Activated T-helper 1 cell treated with Interleukin-2 at 50 U/mL for 16 hours (primary cell): ENCODE measurements around the gene CEMIP.

ENCODE experiments used
- DNase-seq: peaks from one replicate; pipeline ENCODE4 v3.0.0-alpha.2; 2020; ENCODE audit warnings: low read depth

The CEMIP gene

DNA sequence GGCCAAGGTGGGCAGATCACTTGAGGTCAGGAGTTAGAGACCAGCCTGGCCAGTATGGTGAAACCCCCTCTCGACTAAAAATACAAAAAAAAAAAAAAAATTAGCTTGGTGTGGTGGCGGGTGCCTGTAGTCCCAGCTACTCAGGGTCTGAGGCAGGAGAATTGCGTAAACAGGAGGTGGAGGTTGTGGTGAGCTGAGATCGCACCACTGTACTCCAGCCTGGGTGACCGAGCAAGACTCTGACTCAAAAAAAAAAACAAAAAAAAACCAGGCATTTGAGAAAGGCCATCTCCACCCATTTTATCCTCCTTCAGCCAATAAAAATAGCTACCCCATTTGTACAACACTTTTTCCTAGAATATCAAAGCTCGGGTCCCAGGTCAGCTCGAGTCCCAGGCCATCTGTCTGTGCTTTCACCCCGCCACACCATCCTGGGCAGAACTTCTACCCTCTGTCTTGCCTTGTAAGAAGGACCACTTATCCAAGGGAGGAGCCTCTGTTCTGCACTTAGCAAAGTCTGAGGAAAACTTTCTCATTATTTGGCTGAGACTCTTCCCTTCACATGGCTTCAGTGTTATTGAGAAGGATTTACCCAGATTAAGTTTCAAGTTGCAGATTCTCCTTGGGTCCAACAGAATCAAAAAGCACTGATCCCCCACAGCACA is 111.3 kb downstream of the CEMIP start:
- DNase-seq, result no peak

DNA sequence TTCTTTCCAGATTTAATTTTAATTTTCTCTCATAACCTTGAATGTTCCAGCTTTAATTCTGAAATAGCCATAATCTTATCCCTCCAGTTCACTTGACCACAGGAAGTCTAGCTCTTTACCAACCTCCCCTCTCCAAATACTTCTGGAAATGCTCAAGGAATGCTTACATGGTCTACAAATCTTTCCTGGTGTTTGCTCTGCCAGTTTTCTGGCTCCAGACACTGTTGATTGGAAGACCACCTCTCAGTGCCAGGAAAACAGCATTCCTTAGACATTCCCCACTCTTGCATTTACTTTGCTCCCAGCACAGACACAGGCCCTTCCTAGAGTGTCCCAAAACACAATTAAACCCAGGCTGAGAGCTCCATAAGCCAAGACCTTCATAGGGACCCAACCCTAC is 111.8 kb downstream of the CEMIP start:
- no peak for DNase-seq

DNA sequence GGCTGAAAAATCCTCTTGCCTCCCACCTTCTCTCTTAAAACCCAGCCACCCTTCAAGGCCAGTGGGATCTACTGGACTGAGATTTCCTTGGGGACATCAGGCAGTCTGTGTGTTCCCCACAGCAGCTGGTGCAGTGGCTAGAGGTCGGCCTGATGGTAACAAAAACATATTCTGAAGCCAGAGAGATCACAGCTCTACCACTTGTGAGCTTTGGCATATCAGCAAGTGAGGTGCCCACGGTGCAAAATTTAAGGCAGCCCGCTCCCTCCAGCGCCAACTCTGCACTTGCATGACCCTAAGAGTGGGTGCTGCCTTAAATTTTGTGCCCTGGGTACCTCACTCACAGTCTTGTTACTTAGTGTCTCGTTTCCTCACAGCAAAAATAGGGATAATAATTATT is 113.2 kb downstream of the CEMIP start:
- no peak for DNase-seq

DNA sequence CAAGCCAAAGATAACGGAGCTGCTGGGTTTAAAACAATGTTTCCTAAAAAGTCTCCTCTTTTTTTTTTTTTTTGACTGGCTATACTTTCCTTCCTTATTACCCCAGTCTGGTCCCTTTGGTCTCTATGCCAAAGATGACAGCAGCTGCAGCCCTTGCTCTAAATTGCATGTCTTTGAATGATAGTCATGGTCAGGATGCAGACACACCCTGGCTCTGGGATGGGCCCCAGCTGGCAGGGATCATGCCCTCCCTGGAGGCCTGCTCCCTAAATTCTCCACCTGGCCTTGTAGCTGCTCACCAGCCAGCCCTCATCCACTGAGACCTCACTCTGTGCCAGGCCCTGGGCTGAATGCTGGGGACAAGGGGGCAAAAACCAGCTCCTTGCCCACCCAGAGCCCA is 114.6 kb downstream of the CEMIP start:
- no peak for DNase-seq

DNA sequence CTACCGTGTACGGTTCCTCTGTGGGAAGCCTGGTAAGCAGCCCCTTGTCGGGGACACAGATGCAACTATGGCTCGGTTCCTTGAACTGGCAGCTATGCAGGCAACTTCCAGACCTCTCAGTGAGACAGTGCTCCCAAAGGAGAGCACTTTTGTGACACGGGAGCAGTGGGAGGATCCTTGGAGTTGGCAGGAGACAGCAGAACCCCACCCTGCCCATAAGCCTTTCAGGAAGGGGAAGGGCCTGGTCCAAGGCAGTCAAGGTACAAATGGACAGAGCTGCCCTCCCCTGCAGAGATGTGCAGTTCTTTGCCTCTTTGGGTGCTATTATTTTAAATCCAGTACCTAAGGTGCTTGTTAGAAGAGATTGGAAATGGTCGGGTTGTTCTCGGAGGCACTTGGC is 115.9 kb downstream of the CEMIP start:
- DNase-seq, result no peak

DNA sequence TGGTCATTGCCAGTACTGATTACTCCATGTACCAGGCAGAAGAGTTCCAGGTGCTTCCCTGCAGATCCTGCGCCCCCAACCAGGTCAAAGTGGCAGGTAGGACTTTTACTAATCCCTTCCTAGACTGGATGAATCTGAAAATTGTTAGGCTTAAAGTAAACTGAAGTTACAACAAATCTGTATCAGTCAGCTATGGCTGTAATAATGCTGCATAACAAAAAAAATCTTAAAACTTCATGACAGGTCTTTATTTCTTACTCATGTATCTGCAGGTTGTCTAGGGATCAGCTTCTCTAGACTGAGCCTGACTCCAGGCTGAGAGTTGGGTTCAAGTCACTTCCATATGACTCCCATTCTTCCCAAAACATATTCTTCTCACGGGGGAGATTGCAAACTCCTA is 116.8 kb downstream of the CEMIP start:
- DNase-seq, result no peak

DNA sequence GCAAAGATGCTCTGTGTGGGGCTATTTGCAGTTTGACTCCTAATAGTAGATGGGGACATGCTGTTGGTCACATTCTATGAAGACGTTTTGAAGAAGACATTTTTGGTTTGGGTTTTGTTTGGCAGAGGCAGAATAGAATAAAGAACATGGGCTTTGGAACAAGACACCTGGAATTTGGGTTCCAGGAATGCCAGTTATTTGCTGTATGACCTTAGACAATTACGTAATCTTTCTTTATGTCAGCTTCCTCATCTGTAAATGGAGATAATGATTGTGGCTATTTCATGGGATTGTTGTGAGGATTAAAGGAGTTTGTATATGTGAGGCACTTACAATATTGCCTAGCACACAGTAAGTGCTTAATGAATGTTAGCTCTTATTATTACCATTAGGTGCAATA is 118.9 kb downstream of the CEMIP start:
- no peak for DNase-seq

DNA sequence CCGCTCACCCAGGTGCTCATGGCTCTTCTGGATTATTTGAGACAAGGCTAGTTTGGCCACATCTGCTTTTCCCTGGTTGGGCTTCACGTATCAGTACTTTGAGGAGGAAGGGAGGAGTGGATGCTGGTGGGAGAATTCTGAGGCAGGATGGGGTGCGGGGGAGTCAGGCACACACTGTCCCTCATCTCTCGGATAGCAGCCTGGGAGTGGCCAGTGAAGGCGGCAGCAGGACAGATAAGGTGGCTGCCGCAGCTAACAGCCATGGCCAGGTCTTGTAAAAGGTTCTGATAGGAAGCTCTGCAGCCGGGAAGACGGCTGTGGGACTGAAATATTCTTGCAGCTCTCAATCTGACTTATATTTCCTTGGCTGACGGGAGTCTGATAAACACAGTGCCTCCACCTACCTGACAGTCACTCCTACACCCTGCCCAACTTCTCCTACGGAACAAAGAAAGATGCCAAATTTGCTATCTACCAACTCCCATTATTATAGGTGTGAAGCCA is 123.2 kb downstream of the CEMIP start:
- DNase-seq, result no peak

DNA sequence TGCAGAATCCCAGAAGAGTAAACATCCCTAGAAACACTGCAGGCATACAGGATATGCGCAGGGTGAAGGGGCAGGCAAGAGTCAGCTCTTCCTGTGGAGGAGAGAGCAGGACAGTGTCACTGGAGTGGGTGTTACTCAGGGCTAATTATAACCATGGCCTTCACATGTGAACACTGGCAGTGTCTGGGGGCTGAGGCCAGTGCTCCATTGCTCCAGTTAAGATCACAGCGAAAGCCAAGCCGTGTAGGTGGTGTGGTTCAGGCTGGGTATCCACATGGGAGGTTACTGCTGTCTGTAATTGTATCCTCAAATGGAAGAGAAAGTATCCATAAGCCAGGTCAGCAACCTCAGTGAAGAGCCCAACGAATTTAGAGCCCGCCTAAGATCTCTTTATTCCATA is 125.8 kb downstream of the CEMIP start:
- DNase-seq, result no peak

DNA sequence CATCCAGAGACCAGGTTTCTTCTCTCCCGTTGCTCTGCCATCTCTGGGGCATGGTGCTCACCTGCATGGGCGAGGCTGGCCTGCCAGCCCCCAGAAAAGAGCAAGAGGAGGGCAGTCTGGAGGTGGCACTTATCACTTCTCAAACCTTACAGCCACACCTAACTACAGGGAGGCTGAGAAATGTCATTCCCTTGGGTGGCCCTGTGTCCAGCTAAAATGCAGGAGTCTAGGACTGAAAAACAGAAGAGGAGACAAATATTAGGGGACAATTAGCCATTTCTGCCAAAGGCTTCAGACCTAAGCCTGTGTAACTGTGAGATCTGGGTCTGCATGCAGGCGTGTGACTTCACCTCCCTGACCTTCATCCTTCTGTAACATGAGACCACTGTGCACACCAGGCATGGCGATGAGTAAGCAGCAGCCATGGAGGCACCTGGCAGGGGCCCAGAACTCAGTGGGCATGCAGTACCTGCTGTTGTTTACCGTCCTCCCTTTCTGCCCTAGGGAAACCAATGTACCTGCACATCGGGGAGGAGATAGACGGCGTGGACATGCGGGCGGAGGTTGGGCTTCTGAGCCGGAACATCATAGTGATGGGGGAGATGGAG is 127.1 kb downstream of the CEMIP start:
- no peak for DNase-seq

DNA sequence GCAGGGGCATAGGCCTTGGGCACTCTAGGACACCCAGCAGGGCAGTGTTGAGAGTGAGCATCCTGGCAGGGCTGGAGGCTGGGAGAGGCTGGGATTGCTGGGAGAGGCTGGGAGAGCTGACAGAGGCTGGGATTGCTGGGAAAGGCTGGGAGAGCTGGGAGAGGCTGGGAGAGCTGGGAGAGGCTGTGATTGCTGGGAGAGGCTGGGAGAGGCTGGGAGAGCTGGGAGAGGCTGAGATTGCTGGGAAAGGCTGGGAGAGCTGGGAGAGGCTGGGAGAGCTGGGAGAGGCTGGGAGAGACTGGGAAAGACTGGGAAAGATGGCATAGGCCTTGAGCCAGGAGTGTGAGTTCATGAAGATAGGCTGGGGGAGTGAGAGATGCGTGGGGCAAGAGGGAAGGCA is 132.7 kb downstream of the CEMIP start:
- DNase-seq, result no peak

DNA sequence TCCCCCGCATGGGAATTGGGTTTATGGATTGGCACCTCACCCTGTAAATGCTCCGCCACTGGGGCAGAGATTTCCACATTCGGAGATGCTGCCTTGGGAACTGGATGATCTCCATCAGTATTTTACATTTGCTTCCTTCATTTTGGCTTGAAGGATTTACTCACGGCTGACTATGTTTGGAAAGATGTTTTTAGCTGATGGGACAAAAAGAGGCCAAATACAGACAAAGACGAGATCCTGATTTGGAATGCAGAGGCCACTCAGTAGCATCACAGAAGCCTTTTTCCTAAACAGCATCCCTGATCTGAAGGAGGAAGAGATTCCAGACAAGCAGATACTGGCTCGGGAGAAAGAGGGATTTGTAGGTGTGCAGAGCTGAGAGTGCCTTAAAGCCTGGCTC is 133.5 kb downstream of the CEMIP start:
- DNase-seq, result no peak

DNA sequence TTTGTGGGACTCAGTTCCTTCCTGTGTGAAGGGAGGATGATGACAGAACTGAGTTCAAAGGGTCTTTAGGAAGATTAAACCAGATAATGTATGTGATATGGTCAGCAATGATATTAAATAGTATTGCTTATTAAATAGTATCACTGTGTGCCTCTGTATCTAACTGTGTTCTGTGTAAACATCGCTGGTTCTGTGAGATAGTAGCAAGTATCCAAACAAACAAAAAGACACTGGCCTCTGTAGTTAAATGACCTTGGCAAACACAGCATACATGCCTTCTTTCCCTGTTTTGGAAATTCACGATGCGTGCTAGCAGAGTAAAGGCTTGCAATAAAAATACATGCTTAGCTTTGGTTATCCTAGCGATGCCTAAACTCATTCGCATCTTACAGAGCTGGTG is 134.4 kb downstream of the CEMIP start:
- no peak for DNase-seq

DNA sequence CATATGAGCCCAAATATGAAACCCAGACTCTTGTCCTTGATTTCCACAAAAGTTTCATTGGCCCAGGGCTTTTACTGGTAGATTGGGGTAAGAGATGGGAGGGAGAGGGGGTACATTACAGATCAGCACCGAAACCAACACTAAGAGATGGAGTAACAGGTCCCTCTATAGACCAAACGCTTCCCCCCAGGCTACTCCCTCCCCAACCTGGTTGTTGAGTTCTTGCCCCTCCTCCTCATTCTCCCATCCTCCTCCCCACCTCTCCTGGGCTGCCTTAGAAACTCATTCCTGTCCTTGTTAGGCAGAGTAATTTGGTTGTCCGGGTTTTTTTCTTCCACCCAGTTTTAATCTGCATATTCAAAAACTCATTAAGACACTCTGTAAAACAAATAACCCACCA is 136.3 kb downstream of the CEMIP start:
- no peak for DNase-seq

DNA sequence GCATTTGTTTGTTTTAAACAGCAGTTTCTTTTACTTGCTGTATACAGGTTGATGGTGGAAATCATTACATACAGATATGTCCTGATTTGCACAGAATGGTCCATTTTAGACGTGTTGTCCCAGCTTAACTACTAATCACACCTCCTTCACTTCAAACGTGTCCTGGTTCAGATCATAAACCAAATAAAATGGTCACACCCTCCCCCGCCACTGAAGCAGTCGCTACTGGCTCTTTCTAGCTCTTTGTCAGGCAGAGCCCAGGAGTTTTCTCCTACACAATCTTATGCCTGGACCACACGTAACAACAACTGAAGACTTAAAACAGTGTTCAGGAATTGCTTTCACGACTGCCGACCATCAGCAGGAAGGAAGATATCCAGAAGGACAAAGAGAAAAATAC is 136.9 kb downstream of the CEMIP start:
- DNase-seq, result no peak

DNA sequence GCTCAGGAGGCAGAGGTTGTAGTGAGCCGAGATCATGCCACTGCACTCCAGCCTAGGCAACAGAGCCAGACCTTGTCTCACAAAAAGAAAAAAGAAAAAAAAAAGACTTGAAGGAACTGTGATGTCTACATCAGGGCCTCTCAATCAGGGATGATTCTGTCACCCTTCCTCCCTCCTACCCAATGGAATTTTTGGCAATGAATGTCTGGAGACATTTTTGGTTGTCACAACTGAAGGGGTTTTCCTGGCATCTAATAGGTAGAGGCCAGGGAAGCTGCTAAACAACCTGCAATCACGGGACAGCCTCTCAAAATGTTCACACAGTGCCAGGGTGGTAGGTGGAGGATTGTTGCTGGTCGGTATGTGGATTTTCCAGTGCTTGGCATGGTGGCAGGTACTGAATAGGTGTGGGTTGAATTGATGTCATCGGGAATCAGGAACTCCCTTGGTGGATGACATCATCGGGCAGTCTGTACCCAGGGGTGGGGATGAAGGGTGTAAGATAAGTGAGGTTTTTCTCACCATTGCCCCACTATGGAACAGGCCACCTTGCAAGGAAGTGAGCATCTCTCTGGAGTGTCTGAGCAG is 139.1 kb downstream of the CEMIP start:
- DNase-seq, result no peak

DNA sequence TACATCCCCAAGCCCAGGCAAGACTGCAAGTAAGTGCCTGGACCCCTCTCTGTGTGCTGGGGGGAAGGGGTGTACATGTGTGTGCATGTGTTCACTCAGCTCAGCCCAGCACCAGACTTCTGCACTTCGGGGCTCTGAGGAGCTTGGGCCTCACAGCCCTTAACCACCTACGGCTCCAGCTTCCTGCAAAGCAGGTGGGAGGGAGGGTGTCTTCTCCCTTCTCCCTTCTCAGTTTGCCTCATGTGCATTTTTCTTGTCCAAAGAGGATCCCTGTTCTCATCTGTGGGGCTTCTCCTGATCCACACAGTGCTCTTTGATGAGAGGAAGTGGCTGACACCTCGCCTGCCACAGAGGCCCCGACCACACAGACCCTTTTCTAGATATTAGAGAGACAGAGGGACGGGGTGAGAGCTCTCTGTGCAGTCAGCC is 141.1 kb downstream of the CEMIP start:
- DNase-seq, result no peak

DNA sequence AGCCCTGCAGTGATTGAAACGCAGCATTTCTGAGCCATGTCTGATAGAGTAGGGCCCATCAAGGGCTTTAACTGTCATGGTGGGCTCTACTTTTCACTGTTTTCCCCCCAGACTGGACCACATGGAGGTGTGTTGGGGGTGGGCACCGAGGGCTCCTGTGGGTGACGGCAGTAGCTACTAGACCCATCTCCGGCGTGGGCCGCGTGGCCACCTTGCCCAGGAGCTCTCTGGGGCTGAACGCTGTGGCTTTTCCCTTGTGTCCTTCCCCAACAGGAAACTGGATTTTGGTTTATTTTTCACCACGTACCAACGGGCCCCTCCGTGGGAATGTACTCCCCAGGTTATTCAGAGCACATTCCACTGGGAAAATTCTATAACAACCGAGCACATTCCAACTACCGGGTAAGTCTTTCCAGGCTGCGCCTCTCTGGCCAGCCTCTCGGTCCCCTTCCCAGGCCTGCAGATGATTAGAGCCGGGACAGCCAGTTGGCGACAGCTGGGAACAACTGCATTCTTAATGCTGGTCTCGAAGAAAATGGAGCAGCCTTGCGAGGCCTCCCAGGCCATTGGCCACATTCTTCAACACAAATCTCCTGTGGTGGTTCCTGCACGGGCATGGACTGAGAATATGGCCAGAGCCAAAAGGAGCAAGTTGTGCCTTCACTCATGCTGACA is 142.7 kb downstream of the CEMIP start:
- DNase-seq, result no peak

DNA sequence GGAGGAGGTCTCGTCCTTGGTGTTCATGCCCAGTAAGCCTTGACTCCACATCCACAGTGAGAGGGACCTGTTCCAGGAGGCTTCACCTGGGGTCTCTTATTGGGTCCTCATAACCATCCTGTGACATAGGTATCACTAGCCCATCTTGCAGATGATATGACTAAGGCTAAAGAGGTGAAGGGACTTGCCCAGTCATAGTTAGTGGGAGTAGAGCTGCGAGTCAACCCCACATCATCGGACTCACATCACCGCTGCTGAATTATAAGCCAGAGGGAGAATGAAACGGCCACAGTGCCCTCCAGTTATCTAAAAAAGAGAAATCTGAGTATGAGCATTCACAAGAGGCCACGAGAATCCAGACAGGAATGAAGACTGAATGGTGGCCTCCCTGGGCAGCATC is 144.5 kb downstream of the CEMIP start:
- no peak for DNase-seq

DNA sequence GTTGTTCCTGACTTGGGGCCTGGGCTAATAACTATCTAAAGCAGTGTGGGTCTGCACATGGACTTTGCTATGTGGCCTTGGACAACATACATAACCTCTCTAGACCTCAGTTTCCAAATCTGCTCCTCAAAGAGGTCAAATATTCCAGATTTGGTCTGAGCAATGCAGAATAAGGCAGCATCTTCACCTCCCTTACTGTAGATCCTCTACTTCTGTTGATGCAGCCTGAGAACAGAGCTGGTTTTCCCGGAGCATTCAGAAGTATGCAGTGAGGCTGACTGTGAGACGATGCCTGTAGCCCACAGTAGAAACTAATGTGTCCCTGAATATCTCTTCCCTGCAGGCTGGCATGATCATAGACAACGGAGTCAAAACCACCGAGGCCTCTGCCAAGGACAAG is 145.1 kb downstream of the CEMIP start:
- DNase-seq, result no peak

DNA sequence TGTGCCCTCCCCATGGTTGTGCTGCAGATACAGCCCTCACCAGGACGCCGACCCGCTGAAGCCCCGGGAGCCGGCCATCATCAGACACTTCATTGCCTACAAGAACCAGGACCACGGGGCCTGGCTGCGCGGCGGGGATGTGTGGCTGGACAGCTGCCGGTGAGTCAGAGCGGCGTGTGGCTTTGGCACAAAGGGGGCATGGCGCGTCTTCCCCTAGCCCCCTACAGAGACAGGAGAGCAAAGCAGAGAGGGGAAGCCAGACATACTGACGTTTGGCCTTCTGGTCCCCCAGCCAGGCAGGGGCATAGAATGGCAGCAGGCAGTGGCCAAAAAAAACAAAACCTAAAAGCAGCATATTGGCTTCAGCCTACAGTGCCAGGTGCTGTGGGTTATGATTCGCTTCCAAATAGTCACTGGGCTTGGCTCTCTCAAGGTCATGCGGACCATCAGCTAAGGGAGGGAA is 146.5 kb downstream of the CEMIP start:
- no peak for DNase-seq

DNA sequence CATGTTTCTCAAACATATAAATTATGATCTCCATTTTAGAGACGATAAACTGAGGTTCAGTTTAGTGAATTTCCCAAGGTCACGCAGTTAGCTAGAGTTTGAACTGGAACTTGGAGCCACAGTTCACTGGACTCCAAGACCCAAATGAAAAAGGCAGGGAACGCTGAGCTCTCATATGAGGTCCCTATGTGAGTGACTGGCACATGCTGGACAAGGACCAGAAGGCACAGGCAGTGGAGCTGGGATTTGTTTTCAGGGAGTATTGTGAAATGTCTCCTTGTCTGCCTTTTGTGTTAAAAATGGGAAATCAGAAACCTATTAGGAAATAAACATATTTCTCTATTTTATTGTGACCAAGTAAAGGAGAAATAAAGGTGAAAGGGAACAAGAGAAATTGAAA is 147.0 kb downstream of the CEMIP start:
- no peak for DNase-seq

DNA sequence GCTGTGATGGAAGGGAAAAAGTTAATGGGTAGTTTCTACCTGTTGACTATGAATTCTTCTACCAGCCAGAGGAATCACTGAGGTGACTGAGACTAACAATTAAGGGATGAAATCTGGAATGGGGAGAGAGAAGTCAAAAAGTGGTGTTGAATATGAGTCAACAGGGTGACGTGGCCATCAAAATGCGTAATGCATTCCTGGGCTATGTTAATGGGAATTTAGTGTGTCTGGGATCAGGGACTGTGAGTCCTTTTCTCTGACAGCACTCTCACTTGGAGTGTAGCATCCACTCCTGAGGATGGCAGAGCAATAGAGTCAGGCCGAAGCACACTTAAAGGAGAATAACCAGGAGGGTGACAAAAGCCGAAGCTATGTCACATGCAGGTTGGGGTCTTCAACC is 150.1 kb downstream of the CEMIP start:
- DNase-seq, result no peak
